Muscle of arm (tissue), 12 donors: Measurements from ENCODE around the gene DOP1B. TPM values are rescaled to one million over a fixed set of nuclear protein-coding genes. Genes with fewer than 3 reads are reported as not detected.

ENCODE experiments used
- DNase-seq: peaks from one replicate; pipeline ENCODE4 v3.0.0-alpha.2; 2013
- polyA plus RNA-seq, 12 donors: library from polyadenylated mRNA; unstranded; fragments of 120-200 nt; gene quantifications; one replicate each; pipeline ENCODE4 v1.2.1, GENCODE V29; 2013; ENCODE audit not compliant: insufficient read length in 12 of 12

Gene DOP1B
- polyA plus RNA-seq, 12 donors = 5.5 to 23.8 (median 6.6) TPM; not detected in 1

GRCh38 chr21:36203603-36203889 lies 46.9 kb downstream of the DOP1B start:
- DNase-seq = no peak

GRCh38 chr21:36204980-36205379 lies 48.4 kb downstream of the DOP1B start:
- DNase-seq = no peak

- DNase-seq = no peak
Measured at GRCh38 chr21:36205962-36206361, 49.3 kb downstream of the DOP1B start.

Other genes starting within 250 kb of the DOP1B start
- gene SETD4, start 96.3 kb upstream of the DOP1B start, polyA plus RNA-seq = 10 to 100 TPM in 11 of 12 donors, not detected in 1; 14.9 to 28.7 (median 18.5) TPM
- gene CBR1, start 86.8 kb upstream of the DOP1B start, polyA plus RNA-seq = 10 to 100 TPM in 11 of 12 donors, not detected in 1; 11.4 to 24.2 (median 20.7) TPM
- 1 to 10 TPM in 10 of 12 donors, not detected in 2; 2.0 to 3.6 (median 2.5) TPM for gene CBR3, start 21.7 kb upstream of the DOP1B start, polyA plus RNA-seq
- 10 to 100 TPM in 11 of 12 donors, not detected in 1; 37.0 to 60.5 (median 49.1) TPM for gene MORC3, start 163.4 kb downstream of the DOP1B start, polyA plus RNA-seq
- 1 to 10 TPM in 11 of 12 donors, not detected in 1; 3.1 to 8.8 (median 4.5) TPM for gene CHAF1B, start 228.6 kb downstream of the DOP1B start, polyA plus RNA-seq